Neural progenitor cell (in vitro differentiated cells): Measurements from ENCODE around the gene NDUFS6. TPM values are rescaled to one million over a fixed set of nuclear protein-coding genes. Genes with fewer than 3 reads are reported as not detected.
"Not testable (repeated sequence)": the region's sequence is repeated elsewhere in the genome, so short reads cannot be mapped to it uniquely, and the experiment has no call there.

Experiments
- DNase-seq: peaks from one replicate; pipeline ENCODE4 v3.0.0-alpha.2; 2016; ENCODE audit warnings: low spot score
- H2AFZ ChIP-seq: fragments of 200-600 bp; sonication (generic); replicated peaks from 2 replicates; pipeline ENCODE4 v1.6.1; 2016; ENCODE audit warnings: antibody characterized with exemption
- H3F3A ChIP-seq: fragments of 200-600 bp; sonication (generic); 2 replicates; pipeline ENCODE4 v1.6.1; 2016; ENCODE audit warnings: antibody characterized with exemption, low read depth
- H3K27ac ChIP-seq: fragments of 200-600 bp; sonication (generic); 2 replicates; pipeline ENCODE4 v1.5.1; 2016; ENCODE audit warnings: mild to moderate bottlenecking
- H3K27me3 ChIP-seq: fragments of 200-600 bp; sonication (generic); 2 replicates; pipeline ENCODE4 v1.6.1; 2016; ENCODE audit warnings: mild to moderate bottlenecking, moderate library complexity
- H3K36me3 ChIP-seq: fragments of 200-600 bp; sonication (generic); 2 replicates; pipeline ENCODE4 v1.5.1; 2016
- H3K4me1 ChIP-seq: fragments of 200-600 bp; sonication (generic); 2 replicates; pipeline ENCODE4 v1.6.1; 2016; ENCODE audit warnings: mixed run types
- H3K4me2 ChIP-seq: fragments of 200-600 bp; sonication (generic); 2 replicates; pipeline ENCODE4 v1.6.1; 2016
- H3K4me3 ChIP-seq: fragments of 200-600 bp; sonication (generic); 2 replicates; pipeline ENCODE4 v1.5.1; 2016
- H3K79me2 ChIP-seq: fragments of 200-600 bp; sonication (generic); 2 replicates; pipeline ENCODE4 v1.6.1; 2016; ENCODE audit warnings: low read depth
- H3K9ac ChIP-seq: fragments of 200-600 bp; sonication (generic); 2 replicates; pipeline ENCODE4 v1.6.1; 2016
- H3K9me3 ChIP-seq: fragments of 200-600 bp; sonication (generic); 2 replicates; pipeline ENCODE4 v1.5.1; 2016; ENCODE audit warnings: low read depth
- H4K20me1 ChIP-seq: fragments of 200-600 bp; sonication (generic); 2 replicates; pipeline ENCODE4 v1.6.1; 2016; ENCODE audit warnings: low read depth
- H3K27ac Mint-ChIP-seq: 3 replicates; pipeline ENCODE4 v1.8.0; 2021; ENCODE audit warnings: mixed read lengths
- H3K27me3 Mint-ChIP-seq: 2 replicates; pipeline ENCODE4 v1.8.0; 2022; ENCODE audit warnings: low read depth, mild to moderate bottlenecking, inconsistent platforms, moderate library complexity, mixed read lengths; ENCODE audit not compliant: insufficient read depth
- H3K36me3 Mint-ChIP-seq: 3 replicates; pipeline ENCODE4 v1.8.0; 2021; ENCODE audit warnings: mixed read lengths
- H3K4me1 Mint-ChIP-seq: 3 replicates; pipeline ENCODE4 v1.8.0; 2021; ENCODE audit warnings: mixed read lengths
- H3K4me3 Mint-ChIP-seq: 3 replicates; pipeline ENCODE4 v1.8.0; 2021; ENCODE audit warnings: mild to moderate bottlenecking, moderate library complexity, mixed read lengths
- H3K9me3 Mint-ChIP-seq: 3 replicates; pipeline ENCODE4 v1.8.0; 2020; ENCODE audit warnings: mixed read lengths
- EZH2 ChIP-seq: fragments of 200-600 bp; sonication (generic); IDR thresholded peaks from 2 replicates; pipeline ENCODE4 v1.6.1; 2017; ENCODE audit warnings: antibody characterized with exemption, mild to moderate bottlenecking, moderate library complexity
- EZH2phosphoT487 ChIP-seq: fragments of 200-600 bp; sonication (generic); IDR thresholded peaks from 2 replicates; pipeline ENCODE4 v1.6.1; 2017; ENCODE audit warnings: antibody characterized with exemption
- total RNA-seq: library from RNA; depleted of rRNA; stranded (reverse); fragments of >200 nt; gene quantifications from 2 replicates; pipeline ENCODE4 v1.2.3, GENCODE V29; 2015; ENCODE audit warnings: low replicate concordance
- TF ChIP-seq, protein P1 (sequence below): fragments of 200-600 bp; sonication (generic); IDR thresholded peaks from 2 replicates; pipeline ENCODE4 v1.5.1; 2017; ENCODE audit warnings: antibody characterized with exemption, mild to moderate bottlenecking

The NDUFS6 gene
- total RNA-seq, 1 donor from 2014 or later = 54.2 TPM

DNA sequence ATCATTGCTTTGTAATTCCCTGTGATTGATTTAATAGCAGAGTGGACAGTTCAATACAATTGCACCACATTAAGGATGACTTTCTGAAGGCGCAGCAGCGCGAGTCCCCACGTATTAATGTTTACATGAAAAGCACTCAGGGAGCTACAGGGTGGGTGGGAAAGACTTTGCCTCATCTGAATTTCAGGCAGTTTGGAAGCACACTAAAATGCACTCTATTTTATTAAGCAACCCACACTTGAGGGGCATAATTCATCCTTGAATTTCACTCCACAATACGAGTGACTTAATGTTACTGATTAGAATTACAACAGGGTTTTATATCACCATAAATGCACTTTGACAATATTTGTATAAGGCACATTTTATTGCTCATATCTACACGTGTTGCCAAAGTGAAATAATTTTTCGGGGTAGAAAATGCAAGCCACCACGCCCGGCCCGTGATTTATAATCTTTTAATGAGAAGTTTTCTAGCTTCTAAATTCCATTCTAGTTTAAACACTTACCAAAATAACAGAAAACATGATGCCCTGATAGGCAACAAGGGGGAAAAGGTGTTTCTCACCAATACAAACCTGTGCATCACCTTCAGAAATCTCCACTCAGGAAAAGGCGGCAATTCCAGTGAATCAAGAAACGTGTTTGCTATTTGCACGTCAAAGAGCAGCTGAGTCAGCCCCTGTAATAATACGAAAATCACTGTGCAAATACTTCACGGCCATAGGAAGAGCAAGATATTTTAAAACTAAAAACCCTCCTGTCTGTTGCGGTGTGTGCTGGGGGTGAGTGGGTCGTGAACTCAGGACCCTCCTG, 41.0 kb downstream of the NDUFS6 start:
- Mint-ChIP-seq H3K27ac (no peak overlapping the region), H3K36me3 (no peaks in the 10 kb centered on the region), H3K4me3 (no peak overlapping the region), H3K4me1 (peaks cover 20% of the 10 kb centered on the region), H3K27me3 (peaks cover 5% of the 10 kb centered on the region), H3K9me3 (no peaks in the 10 kb centered on the region)
- no peak overlapping the region for H2AFZ ChIP-seq
- no peak overlapping the region for H3K9ac ChIP-seq
- peaks cover 24% of the 10 kb centered on the region for H3K27me3 ChIP-seq
- peaks cover 9% of the 10 kb centered on the region for H3K4me1 ChIP-seq
- DNase-seq = no peak
- TF ChIP-seq EZH2 = no peak
- TF ChIP-seq EZH2phosphoT487 = no peak
- TF ChIP-seq, protein P1, sequence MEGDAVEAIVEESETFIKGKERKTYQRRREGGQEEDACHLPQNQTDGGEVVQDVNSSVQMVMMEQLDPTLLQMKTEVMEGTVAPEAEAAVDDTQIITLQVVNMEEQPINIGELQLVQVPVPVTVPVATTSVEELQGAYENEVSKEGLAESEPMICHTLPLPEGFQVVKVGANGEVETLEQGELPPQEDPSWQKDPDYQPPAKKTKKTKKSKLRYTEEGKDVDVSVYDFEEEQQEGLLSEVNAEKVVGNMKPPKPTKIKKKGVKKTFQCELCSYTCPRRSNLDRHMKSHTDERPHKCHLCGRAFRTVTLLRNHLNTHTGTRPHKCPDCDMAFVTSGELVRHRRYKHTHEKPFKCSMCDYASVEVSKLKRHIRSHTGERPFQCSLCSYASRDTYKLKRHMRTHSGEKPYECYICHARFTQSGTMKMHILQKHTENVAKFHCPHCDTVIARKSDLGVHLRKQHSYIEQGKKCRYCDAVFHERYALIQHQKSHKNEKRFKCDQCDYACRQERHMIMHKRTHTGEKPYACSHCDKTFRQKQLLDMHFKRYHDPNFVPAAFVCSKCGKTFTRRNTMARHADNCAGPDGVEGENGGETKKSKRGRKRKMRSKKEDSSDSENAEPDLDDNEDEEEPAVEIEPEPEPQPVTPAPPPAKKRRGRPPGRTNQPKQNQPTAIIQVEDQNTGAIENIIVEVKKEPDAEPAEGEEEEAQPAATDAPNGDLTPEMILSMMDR = no peak
- no peaks in the 10 kb centered on the region for H3K79me2 ChIP-seq
- no peaks in the 10 kb centered on the region for H4K20me1 ChIP-seq
- H3K9me3 ChIP-seq = no peaks in the 10 kb centered on the region
- H3K4me2 ChIP-seq = no peak overlapping the region
- H3K4me3 ChIP-seq = no peak overlapping the region
- no peaks in the 10 kb centered on the region for H3F3A ChIP-seq
- no peaks in the 10 kb centered on the region for H3K36me3 ChIP-seq
- H3K27ac ChIP-seq = no peak overlapping the region

DNA sequence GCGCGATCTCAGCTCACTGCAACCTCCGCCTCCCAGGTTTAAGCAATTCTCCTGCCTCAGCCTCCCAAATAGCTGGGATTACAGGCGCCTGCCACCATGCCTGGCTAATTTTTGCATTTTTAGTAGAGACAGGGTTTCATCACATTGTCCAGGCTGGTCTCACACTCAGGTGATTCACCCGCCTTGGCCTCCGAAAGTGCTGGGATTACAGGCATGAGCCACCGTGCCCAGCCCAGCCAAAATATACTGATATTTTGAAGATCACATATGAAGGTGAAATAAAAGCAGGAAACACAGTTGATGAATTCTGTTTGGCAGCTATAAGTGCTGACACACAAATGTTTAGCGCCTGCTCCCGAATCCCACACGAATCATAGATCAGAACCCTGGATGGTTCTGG, 42.6 kb downstream of the NDUFS6 start:
- not testable (repeated sequence) for H3K27ac ChIP-seq, H4K20me1 ChIP-seq, H3K4me1 ChIP-seq, DNase-seq, H3K9me3 Mint-ChIP-seq, H3K79me2 ChIP-seq, H3K4me2 ChIP-seq, H3F3A ChIP-seq, H3K4me3 ChIP-seq, H2AFZ ChIP-seq, H3K36me3 ChIP-seq, H3K27ac Mint-ChIP-seq, H3K4me3 Mint-ChIP-seq, H3K36me3 Mint-ChIP-seq, H3K9me3 ChIP-seq, H3K9ac ChIP-seq
- peaks cover 39% of the 10 kb centered on the region for H3K27me3 ChIP-seq
- H3K27me3 Mint-ChIP-seq = peaks cover 13% of the 10 kb centered on the region
- H3K4me1 Mint-ChIP-seq = peaks cover 15% of the 10 kb centered on the region

DNA sequence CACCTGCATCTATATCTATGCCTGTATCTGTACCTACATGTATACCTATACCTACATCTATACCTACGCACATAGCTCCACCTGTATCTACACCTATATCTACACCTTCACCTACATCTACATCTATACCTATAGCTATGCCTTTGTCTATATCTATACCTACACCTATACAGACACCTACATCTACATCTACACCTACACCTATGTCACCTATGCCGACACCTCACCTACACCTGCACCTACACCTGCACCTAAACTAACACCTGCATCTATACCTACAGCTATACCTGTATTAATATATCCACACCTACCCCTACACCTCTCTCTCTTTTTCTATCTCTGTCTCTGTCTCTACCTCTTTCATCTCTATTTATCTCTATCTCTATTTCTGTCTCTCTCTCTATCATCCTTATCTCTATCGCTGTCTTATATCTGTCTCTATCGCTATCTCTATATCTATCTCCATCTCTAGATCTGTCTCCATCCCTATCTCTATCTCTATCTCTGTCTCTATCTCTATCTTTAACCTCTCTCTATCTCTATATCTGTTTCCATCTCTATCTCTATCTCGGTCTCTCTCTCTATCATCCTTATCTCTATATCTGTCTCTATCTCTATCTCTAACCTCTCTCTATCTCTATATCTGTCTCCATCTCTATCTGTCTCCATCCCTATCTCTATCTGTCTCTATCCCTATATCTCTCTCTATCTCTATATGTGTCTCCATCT, 43.7 kb downstream of the NDUFS6 start:
- H3K79me2 ChIP-seq = no peaks in the 10 kb centered on the region
- peaks cover 15% of the 10 kb centered on the region for H3K27me3 Mint-ChIP-seq
- H3K9ac ChIP-seq = no peak overlapping the region
- H3K4me1 ChIP-seq = peaks cover 9% of the 10 kb centered on the region
- H3K9me3 ChIP-seq = no peaks in the 10 kb centered on the region
- no peak for DNase-seq
- no peaks in the 10 kb centered on the region for H3F3A ChIP-seq
- no peak overlapping the region for H2AFZ ChIP-seq
- H4K20me1 ChIP-seq = no peaks in the 10 kb centered on the region
- no peaks in the 10 kb centered on the region for H3K9me3 Mint-ChIP-seq
- H3K4me1 Mint-ChIP-seq = peaks cover 23% of the 10 kb centered on the region
- H3K4me2 ChIP-seq = no peak overlapping the region
- no peak overlapping the region for H3K4me3 ChIP-seq
- H3K27ac Mint-ChIP-seq = no peak overlapping the region
- no peaks in the 10 kb centered on the region for H3K36me3 ChIP-seq
- no peaks in the 10 kb centered on the region for H3K36me3 Mint-ChIP-seq
- peaks cover 50% of the 10 kb centered on the region for H3K27me3 ChIP-seq
- H3K4me3 Mint-ChIP-seq = no peak overlapping the region
- H3K27ac ChIP-seq = no peak overlapping the region
- TF ChIP-seq, protein P1 = no peak
- TF ChIP-seq EZH2phosphoT487 = no peak
- TF ChIP-seq EZH2 = no peak

DNA sequence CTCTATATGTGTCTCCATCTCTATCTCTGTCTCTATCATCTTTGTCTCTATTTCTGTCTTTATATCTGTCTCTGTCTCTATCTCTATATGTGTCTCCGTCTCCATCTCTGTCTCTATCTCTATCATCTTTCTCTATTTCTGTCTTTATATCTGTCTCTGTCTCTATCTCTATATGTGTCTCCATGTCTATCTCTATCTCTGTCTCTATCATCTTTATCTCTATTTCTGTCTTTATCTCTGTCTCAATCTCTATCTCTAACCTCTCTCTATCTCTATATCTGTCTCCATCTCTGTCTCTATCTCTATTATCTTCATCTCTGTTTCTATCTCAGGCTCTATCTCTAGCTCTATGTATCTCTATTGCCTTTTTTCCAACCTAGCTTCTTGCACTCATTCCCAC, 44.5 kb downstream of the NDUFS6 start:
- peaks cover 13% of the 10 kb centered on the region for H3K4me1 ChIP-seq
- H3K27me3 ChIP-seq = peaks cover 58% of the 10 kb centered on the region
- Mint-ChIP-seq H3K27me3 (peaks cover 15% of the 10 kb centered on the region), H3K36me3 (no peaks in the 10 kb centered on the region), H3K9me3 (no peaks in the 10 kb centered on the region), H3K4me1 (peaks cover 27% of the 10 kb centered on the region), H3K27ac (no peak overlapping the region), H3K4me3 (no peak overlapping the region)
- no peak overlapping the region for H3K9ac ChIP-seq
- H3F3A ChIP-seq = no peaks in the 10 kb centered on the region
- H3K9me3 ChIP-seq = no peaks in the 10 kb centered on the region
- H4K20me1 ChIP-seq = no peaks in the 10 kb centered on the region
- DNase-seq = no peak
- no peak overlapping the region for H2AFZ ChIP-seq
- H3K4me3 ChIP-seq = no peak overlapping the region
- H3K27ac ChIP-seq = no peak overlapping the region
- H3K79me2 ChIP-seq = no peaks in the 10 kb centered on the region
- H3K4me2 ChIP-seq = no peak overlapping the region
- TF ChIP-seq, protein P1 = no peak
- TF ChIP-seq EZH2phosphoT487 (no peak), EZH2 (no peak)
- no peaks in the 10 kb centered on the region for H3K36me3 ChIP-seq
